Activated CD4-positive, alpha-beta T cell treated with anti-CD3 and anti-CD28 coated beads, Interleukin-2, amount 50 U/mL, for 1 hour (primary cell): ENCODE results near the gene MSRB1.
A peak's percentile ranks its signal among the peaks of the same experiment; 100 is the strongest.
"Not testable (repeated sequence)": the region's sequence is repeated elsewhere in the genome, so short reads cannot be mapped to it uniquely, and the experiment has no call there.

Experiments
- DNase-seq: peaks from one replicate; pipeline ENCODE4 v3.0.0-alpha.2; 2020

The MSRB1 gene

DNA sequence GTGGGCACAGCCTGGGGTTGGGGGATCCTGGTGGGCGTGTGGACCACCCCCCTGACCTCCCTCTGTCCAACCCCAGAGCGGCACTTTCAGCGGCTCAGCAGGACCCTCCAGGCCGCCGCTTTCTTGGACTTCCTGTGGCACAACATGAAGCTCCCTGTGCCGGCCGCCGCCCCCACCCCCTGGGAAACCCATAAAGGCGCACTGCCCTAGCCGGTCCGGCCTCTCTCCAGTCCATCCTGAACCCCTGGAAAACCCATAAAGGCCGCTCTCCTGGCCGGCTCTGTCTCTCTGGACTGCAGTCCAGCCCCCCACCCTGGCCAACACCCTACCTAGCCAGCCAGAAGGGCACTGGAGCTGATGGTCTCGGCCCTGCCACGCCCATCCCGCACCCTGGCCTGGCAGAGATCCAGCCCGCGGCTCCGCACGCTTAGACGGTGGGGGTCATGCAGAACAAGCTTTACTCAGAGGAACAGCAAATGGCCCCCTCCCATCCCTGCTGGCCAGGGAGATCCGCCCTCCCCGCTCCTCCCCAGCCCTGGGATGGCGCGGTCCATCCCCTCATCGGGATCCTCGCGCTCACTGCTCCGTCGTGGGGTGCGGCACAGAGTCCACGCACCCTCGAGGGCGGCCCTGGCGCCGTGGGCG is 35.6 kb upstream of the MSRB1 start:
- no peak for DNase-seq

DNA sequence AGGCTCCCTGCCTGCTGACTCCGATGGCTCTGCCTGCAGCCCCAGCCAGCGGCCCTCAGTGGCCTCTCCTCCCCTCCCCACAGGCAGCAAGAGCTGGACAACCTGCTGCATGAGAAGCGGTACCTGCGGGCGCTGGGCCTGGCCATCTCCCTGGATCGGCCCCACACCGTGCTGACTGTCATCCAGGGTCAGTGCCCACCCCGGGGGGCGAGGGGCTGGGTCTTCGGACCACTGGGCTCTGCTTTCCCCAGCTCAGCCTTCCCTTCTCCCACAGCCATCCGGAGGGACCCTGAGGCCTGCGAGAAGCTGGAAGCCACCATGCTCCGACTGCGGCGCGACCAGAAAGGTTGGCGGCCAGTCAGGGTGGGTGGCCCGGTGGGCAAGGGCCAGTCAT is 34.9 kb upstream of the MSRB1 start:
- no peak for DNase-seq

DNA sequence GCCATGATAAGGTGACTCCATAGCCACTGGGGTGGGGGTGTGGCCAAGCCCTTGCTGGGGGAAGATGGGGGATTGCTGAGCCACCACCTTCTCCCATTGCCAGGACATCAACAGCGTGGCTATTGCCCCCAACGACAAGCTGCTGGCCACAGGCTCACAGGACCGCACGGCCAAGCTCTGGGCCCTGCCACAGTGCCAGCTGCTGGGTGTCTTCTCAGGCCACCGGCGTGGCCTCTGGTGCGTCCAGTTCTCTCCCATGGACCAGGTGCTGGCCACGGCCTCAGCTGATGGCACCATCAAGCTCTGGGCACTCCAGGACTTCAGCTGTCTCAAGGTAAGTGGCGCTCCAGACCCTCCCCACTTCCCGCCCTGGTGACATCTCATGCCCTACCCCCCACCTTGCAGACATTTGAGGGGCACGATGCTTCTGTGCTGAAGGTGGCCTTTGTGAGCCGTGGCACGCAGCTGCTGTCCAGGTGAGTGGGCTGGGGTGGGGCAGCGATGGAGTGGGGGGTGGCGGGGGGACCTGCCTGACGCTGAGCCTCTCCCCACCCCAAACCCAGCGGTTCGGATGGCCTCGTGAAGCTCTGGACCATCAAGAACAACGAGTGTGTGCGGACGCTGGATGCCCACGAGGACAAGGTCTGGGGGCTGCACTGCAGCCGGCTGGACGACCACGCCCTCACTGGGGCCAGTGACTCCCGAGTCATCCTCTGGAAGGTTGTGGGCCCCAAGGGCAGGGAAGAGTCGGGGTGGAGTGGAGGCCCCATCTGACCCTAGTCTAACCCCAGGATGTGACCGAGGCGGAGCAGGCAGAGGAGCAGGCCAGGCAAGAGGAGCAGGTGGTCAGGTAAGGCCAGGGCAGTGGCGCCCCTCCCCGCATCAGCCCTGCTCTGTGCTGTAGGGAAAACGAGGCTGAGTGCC is 34.2 kb upstream of the MSRB1 start:
- DNase-seq, result no peak

DNA sequence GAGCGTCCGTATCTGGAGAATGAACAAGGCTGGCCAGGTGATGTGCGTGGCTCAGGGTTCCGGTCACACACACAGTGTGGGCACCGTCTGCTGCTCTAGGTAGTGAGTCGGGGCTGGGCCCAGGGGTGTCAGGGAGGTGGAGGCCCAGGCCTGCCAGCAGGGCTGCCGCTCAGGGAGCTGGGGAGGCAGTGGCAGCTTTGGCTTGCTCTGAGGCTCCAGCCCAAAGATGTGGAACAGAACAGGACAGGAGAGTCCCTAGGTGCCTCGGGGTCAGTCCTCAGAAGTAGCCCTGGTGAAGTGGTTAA is 33.2 kb upstream of the MSRB1 start:
- no peak for DNase-seq

DNA sequence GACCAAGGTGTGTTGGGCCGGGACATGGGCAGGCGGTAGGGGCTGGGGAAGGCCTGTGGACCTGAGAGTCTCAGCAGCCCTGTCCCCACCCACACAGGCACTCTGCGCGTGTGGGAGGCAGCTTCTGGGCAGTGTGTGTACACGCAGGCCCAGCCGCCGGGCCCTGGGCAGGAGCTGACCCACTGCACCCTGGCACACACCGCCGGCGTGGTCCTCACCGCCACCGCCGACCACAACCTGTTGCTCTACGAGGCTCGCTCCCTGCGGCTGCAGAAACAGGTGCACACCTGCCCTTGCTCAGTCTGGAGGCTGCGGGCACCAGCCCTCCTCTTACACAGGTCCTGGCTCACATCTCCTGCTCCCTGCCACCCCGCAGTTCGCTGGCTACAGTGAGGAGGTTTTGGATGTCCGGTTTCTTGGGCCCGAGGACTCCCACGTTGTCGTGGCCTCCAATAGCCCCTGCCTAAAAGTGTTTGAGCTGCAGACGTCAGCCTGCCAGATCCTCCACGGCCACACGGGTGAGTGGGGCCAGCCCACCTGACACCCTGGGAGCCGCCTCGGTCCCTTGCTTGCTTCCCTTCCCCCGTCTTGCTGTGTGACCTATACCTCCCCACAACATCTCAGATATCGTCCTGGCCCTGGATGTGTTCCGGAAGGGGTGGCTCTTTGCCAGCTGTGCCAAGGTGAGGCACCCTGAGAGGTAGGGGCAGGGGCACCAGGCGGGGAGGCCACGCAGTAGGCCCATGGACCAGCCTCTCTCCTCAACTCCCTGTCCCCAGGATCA is 32.6 kb upstream of the MSRB1 start:
- DNase-seq, result no peak

DNA sequence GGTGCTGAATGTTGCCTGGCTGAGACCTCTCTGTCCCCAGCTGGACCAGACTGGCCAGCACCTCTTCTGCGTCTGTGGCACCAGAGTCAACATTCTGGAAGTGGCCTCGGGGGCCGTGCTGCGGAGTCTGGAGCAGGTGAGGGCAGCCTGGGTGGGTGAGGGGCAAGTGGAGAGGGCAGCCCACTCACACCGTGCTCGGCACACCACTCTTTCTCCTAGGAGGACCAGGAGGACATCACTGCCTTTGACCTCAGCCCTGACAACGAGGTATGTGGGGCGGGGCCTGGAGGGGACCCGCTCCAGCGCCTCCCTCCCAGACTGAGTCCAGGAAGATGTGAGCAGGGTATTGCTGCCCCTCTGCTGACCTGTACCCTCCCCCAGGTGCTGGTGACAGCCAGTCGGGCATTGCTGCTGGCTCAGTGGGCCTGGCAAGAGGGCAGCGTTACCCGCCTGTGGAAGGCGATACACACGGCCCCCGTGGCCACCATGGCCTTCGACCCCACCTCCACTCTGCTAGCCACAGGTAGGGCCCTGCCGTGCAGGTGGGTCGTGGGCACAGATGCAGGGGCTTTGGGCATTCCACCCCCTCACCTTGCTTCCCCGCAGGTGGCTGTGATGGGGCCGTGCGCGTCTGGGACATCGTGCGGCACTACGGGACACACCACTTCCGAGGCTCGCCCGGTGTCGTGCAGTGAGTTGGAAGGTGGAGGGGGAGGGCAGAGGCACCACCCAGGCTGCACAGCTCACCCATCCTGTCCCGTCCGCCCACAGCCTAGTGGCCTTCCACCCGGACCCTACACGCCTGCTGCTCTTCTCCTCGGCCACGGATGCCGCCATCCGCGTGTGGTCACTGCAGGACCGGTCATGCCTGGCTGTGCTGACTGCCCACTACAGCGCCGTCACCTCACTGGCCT is 31.4 kb upstream of the MSRB1 start:
- DNase-seq, result no peak

DNA sequence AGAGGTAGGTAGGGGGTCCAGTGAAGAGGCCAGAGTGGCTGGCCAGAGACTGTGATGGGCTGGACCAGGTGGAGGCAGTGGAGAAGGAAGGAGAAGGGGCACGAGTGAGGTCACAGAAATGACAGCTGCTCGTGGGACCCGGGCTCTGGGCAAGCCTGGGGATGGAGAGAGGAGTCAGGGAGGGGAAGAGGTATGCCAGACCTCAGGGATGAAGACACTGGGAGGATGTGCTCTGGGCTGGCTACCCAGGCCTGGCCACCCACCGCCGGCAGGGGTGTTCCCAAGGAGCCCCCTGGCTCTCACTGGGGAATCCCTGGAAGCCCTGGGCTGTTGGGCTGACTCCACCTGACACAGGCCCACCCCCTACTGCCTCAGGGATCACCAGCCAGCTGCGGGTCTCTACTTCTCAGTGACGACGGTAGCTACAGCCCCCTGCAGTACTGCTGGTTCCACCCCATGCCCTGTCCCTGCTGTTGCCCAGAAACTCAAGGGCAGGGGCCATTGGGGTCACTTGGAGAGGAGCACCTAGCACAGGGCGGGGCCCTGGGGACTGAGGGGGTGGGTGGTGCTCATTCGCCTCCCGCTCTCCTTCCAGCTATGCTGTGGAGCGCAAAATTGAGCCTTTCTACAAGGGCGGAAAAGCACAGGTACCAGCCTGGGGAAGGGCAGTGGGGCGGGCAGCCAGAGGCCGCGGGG is 30.6 kb upstream of the MSRB1 start:
- no peak for DNase-seq

DNA sequence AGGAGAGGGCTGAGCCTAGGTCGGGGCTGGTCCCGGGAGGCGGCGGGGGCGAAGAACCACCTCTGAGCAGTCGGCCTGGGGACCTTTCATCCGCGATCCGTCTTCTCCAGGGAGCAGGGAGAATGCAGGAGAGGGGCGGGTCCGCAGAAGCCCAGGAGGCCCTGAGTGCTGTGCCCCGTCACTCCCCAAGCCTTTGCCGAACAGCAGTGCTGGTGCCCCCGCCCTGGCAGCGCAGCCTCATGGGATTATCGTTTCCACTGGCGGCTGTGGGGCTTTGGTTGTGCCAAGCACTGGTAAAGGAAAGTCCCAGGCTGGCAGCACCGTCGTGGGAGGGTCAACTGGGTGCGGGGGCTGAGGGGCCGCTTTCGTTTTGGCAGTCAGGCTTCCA is 29.5 kb upstream of the MSRB1 start:
- no peak for DNase-seq

DNA sequence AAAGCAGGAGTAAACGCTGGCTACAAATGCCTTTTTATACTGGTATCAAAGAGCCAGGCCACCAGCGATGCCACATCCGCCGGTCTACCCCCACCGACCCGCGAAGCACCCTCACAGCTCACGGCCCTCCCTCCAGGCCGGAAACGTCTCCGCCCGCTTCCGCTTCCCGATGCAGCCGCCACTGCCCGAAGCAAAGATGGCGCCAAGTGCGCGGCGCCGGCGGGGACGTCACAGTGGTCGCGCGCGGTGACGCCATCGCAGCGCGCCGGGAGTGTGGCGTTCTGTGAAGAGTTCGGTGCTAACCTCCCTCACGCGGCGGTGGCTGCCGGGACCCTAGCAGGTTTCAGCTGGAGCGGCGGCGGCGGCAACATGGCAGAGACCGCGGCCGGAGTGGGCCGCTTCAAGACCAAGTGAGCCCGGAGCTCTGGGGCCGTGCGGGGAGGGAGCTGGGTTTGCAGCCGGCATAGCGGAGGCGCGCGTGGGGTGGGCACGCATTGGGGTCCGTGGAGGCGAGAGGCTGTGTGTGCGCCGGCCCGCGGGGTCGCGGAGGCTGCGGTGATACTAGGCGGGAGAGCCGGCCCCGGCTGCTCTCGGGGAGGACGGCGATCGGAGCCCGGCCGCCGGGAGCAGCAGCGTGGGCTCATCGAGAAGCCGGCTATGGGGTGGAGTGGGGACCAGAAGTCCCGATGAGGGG is 28.9 kb upstream of the MSRB1 start, which contains the start of gene TBL3:
TSS of gene TBL3 (plus strand) at position 258 of the 694 bp plus-strand sequence. CDS start at position 370, 112 bp downstream.
- DNase-seq, result peak; percentile 94

DNA sequence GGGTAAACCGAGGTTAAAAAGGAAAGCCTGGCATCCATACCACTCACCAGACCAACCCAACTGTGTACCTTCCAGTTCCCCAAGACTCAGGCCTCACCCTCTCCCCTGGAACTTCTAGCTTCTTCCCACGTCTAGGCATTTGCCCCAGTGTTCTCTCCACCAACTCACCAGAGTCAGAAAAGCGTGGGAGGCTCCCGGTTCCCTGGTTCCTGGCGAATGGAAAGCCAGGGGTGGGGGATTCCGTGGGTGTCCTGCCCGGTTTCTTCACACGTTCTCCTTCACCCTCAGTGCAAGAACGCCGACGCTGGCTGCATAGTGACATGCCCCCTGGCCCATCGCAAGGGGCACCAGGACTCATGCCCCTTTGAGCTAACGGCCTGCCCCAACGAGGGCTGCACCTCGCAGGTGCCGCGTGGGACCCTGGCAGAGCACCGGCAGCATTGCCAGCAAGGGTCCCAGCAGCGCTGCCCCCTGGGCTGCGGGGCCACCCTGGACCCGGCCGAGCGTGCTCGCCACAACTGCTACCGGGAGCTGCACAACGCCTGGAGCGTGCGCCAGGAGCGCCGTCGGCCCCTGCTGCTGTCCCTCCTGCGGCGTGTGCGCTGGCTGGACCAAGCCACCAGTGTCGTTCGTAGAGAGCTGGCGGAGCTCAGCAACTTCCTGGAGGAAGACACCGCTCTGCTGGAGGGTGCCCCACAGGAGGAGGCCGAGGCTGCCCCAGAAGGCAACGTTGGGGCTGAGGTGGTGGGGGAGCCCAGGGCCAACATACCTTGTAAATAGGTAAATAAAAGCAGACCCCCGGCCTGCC is 25.4 kb upstream of the MSRB1 start:
- no peak for DNase-seq

DNA sequence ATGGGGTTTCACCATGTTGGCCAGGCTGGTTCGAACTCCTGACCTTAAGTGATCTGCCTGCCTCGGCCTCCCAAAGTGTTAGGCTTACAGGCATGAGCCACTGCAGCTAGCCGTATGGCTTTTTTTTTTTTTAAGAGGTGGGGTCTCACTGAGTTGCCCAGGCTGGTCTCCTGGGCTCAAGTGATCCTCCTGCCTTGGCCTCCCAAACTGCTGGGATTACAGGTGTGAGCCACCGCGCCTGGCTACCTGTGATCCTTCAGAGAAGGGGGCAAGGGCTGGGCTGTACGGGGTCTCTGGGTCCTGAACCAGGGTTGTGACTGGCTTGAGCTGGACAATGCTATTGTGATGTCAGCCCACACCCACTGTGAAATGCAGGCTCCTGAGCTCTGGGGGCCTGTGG is 23.5 kb upstream of the MSRB1 start, which contains the start of gene RNF151:
TSS of gene RNF151 (plus strand) at position 397 of the 400 bp plus-strand sequence. CDS start 26 bp downstream, outside the sequence.
- DNase-seq, result no peak

DNA sequence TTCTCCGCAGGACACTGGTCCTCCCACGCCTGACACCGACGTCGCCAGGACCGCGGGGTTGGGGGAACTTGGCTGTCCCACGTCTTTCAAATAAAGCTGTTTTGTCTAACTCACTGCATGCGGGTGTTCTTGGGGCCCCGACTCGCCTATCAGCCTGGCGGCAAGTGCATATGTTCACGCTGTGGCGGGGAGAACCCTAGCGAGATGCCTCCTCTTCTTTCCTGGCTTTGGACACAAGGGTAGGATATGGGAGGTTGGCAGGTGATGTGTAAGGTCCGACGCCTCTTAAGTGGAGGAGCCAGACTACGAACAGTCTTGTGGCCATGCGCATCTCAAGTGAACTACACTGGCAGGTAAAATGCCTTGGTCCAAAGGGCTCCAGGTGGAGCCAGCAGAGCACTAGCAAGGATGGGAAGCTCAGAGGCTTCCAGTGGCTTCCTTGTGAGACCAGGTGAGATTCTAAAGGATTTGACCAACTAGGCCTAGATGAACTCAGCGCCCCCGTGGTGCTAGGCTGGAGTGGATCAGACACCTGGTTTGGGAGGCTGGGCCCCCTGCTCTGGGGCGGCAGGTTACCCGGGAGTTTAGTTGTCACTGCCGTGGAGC is 22.5 kb upstream of the MSRB1 start:
- DNase-seq, result no peak

DNA sequence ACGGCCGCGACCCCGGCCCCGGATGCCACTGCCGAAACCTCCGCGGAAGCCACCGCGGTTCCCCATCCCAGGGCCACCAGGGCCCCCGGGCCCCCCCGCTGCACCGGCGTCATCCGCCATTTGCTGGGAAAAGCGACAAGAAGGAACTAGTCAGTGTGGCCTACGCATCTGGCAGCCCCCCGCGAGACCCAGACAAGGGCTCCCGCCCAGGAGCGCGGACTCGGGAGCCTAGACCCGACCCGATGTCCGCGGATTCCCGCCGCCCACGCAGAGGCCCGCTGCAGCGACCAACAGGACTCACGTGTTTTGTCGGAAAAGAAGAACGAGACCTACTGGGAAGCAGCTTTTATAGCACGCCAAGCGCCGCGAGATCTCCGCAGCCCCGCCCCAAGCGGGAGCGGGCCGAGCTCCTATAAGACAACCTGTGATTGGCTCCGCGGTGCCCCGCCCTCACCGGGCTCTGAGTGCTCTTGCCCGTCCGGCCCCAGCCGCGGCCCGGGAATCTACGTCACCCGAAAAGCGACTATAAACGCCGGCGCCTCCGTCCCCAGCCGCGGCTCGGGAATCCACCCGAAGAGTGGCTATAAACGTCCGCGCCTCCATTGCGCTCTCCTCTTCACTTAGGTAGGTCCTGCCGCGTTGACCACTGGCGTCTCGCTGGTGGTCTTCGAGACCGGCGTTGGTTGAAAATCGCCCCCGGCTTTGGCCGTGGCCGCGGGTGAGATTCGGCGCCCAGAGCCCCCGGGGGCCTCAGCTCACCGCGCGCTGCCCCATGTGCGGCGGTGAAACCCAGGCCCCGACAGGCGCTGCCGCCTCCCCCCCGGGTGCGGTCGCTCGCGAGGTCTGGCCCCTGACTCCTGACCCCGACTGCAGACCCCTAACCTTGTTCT is 21.8 kb upstream of the MSRB1 start, which contains the start of gene RPS2:
TSS of gene RPS2 (minus strand) at position 321 of the 890 bp plus-strand sequence. CDS start at position 120, 201 bp downstream.
- DNase-seq, result peak; percentile 99

DNA sequence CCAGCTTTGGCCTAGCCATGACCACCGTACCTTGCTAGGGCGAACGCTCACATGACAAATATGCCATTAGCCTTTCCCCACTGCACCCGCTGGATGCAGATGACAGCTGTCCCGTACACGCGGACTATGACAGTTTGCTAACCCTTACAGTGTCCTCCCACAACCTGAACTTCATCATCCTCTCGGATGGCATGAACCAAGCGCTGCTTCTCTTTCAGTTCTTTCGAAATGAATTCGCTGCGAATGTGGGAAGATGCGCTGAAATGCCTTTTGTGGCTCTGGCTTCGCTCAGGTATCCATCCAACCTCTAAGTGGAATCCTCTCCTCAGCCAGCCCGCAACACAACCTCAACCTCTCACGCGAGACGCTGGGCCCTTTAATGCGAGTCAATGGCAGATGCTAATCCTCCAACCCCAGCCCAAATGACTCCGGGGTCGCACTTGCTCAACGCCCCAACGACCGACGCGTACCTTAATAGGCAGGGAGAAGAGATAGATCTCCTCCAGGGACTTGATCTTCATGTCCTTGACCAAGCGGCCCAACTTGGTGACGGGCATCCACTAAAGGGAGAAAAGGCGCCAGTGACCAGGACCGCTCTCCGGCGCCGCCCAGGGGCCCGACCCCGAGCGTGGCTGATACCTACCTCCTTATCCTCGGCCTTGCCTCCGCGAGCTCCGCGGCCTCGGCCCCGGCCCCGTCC is 21.0 kb upstream of the MSRB1 start:
- DNase-seq, result peak; percentile 38

DNA sequence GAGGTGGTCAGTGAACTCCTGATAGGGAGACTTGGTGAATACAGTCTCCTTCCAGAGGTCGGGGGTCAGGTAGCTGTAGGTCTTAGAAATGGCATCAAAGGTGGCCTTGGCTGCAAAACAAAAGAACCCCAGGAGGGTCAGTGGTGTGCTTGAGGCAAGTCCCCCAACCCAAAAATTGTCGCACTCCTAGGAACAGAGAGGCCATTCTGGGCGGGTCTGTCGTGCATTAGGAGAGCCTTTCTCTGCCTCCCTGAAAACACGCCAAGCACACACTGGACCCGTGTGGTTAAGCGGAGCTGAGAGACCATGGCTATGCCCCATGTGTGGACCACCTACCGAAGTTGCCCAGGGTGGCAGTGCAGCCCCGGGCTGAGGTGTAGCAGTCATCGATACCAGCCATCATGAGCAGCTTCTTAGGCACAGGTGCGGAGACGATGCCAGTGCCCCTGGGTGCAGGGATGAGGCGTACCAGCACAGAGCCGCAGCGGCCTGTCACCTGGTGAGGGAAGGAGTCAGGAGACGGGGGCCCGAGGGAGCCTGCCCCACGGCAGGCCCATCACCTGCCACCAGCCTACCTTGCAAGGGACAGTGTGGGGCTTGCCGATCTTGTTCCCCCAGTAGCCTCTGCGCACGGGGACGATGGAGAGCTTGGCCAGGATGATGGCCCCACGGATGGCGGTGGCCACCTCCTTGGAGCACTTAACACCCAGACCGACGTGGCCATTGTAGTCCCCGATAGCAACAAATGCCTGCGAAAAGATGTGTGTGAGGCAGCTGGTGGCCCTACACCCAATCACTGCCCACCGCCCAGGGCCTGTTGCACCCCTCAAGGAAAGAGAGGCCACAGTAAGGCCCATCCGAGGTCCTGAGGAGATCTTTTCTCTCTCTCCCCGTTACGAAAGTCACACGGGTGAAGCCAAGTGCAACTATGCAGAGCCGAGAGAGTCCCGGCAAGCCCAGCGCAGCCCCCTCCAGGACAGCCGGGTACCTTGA is 19.5 kb upstream of the MSRB1 start:
- DNase-seq, result not testable (repeated sequence)

DNA sequence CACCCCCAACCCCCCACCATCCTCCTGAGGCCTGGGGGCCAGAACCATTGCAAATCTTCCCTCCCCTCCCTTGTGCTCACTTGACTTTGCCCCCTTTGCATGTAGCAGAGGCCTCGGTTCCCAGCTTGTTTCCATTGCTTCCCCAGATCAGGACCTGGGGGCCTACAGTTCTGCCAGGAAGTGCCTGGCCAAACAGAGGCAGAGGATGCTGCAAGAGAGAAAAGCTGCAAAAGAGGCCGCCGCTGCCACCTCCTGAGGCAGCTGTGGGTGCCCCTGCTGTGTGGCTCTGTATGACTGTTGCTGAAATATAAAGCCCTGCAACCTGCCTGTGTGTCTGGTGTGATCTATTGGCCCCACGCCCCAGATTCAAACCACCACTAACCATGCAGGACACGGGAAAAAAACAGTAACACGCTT is 18.7 kb upstream of the MSRB1 start:
- no peak for DNase-seq
